ENCODE data around the gene BCR. TPM values are rescaled to one million over a fixed set of nuclear protein-coding genes. Genes with fewer than 3 reads are reported as not detected.

BCR gene
- total and polyA plus RNA-seq, 2 experiments from 2014 or later = 38.8 to 42.2 TPM

DNA sequence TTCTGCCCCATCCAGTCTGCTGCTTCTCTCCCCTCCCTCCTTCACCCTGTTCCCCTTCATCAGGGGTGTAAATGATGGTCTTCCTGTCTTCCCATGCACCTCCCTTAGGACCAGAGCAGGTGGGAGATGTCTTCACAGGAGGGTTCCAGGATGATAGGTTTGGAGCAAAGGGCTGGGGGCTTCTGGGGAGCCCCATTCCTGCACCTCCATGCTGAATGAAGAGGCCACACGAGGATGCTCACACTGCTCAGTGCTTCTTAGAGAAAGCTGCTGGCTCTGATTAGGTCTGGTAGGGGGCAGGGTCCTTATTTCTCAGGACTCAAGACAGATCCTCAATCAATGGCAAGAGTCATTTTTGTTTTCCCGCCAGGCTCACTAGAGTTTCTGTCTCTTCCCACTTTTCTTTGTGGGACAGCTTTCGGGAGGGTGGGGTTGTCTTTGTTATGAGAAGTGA is 41.1 kb downstream of the BCR start:
- TF ChIP-seq, protein P1, sequence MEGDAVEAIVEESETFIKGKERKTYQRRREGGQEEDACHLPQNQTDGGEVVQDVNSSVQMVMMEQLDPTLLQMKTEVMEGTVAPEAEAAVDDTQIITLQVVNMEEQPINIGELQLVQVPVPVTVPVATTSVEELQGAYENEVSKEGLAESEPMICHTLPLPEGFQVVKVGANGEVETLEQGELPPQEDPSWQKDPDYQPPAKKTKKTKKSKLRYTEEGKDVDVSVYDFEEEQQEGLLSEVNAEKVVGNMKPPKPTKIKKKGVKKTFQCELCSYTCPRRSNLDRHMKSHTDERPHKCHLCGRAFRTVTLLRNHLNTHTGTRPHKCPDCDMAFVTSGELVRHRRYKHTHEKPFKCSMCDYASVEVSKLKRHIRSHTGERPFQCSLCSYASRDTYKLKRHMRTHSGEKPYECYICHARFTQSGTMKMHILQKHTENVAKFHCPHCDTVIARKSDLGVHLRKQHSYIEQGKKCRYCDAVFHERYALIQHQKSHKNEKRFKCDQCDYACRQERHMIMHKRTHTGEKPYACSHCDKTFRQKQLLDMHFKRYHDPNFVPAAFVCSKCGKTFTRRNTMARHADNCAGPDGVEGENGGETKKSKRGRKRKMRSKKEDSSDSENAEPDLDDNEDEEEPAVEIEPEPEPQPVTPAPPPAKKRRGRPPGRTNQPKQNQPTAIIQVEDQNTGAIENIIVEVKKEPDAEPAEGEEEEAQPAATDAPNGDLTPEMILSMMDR (IDR thresholded peaks at IDR 0.05; ENCODE audit: poor library complexity) = no peak
- no peak for TF ChIP-seq EZH2phosphoT487 (IDR thresholded peaks at IDR 0.05; ENCODE audit: low read depth, severe bottlenecking, unreplicated experiment)
- no peak for TF ChIP-seq EZH2 (IDR thresholded peaks at IDR 0.05; ENCODE audit: borderline replicate concordance)
- peaks cover 93% of the 10 kb centered on the region for H3K79me2 ChIP-seq

DNA sequence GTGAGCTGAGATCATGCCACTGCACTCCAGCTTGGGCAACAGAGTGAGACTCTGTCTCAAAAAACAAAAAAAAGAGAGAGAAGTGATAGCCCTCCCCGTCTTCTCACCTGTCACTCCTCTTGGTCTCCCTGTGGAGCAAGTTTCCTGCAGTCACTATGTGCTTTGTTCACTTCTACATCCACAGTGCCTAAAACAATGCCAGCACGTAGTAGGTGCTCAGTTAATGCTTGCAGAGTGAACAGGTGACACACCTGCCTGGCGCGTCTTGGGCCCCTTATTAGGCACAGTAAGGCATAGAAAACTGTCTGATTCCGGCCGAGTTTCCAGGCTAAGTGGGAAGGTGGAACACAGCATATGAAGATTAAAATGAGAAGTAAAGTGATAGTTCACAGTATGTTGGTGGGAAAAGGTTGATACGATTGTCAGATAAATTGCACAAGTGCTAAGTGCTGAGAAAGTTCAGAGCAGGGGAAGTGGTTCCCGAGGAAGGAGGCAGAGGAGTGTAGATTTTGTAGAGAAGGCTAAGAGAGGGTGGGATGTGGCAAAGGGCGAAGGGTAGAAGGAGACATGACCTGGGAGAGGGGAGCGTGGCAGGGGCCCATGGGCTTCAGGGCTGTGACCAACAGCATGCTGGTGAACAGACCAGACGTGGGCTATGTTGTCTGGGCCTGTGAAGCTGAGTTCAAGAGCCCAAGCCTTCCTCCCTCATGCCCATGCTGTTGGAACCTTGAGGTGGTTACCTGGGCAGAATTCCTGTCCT is 41.9 kb downstream of the BCR start:
- no peak overlapping the region for H3K4me3 ChIP-seq
- H3K36me3 ChIP-seq (replicated peaks; ENCODE audit: insufficient read depth, low read depth) = no peaks in the 10 kb centered on the region
- H3K4me2 ChIP-seq = no peak overlapping the region
- DNase-seq (ENCODE audit: low spot score) = no peak
- H4K20me1 ChIP-seq (ENCODE audit: insufficient read depth, poor library complexity, severe bottlenecking) = peaks cover 82% of the 10 kb centered on the region
- no peak for TF ChIP-seq EZH2phosphoT487 (IDR thresholded peaks at IDR 0.05; ENCODE audit: low read depth, severe bottlenecking, unreplicated experiment)
- TF ChIP-seq, protein P1 (IDR thresholded peaks at IDR 0.05; ENCODE audit: poor library complexity) = no peak
- no peak for TF ChIP-seq EZH2 (IDR thresholded peaks at IDR 0.05; ENCODE audit: borderline replicate concordance)
- H3K9me3 ChIP-seq (ENCODE audit: low read depth) = no peaks in the 10 kb centered on the region
- peaks cover 93% of the 10 kb centered on the region for H3K79me2 ChIP-seq
- H3K27me3 ChIP-seq = no peaks in the 10 kb centered on the region
- WGBS (ENCODE audit: low lambda C conversion rate, missing lambda C conversion rate) = 98% methylated on average over 11 of the region's 11 CpGs
- H2AFZ ChIP-seq = no peak overlapping the region
- peaks cover 57% of the 10 kb centered on the region for H3K4me1 ChIP-seq (ENCODE audit: insufficient read depth)
- H3K27ac ChIP-seq = no peak overlapping the region
- no peaks in the 10 kb centered on the region for H3K9me2 ChIP-seq (replicated peaks; ENCODE audit: insufficient read depth)

More for the DNA sequence above, 41.1 kb downstream of the BCR start:
- peaks cover 56% of the 10 kb centered on the region for H3K4me1 ChIP-seq (ENCODE audit: insufficient read depth)
- 95% methylated on average over 3 of the region's 3 CpGs for WGBS (ENCODE audit: low lambda C conversion rate, missing lambda C conversion rate)
- H2AFZ ChIP-seq = no peak overlapping the region
- H3K36me3 ChIP-seq (replicated peaks; ENCODE audit: insufficient read depth, low read depth) = no peaks in the 10 kb centered on the region
- H3K4me2 ChIP-seq = no peak overlapping the region
- H3K4me3 ChIP-seq = no peak overlapping the region
- no peak overlapping the region for H3K27ac ChIP-seq
- H4K20me1 ChIP-seq (ENCODE audit: insufficient read depth, poor library complexity, severe bottlenecking) = peaks cover 82% of the 10 kb centered on the region
- DNase-seq (ENCODE audit: low spot score) = no peak
- no peaks in the 10 kb centered on the region for H3K9me3 ChIP-seq (ENCODE audit: low read depth)
- no peaks in the 10 kb centered on the region for H3K9me2 ChIP-seq (replicated peaks; ENCODE audit: insufficient read depth)
- no peaks in the 10 kb centered on the region for H3K27me3 ChIP-seq

- Histone ChIP-seq H3K4me2 (no peak overlapping the region), H3K36me3 (replicated peaks; ENCODE audit: insufficient read depth, low read depth) (no peaks in the 10 kb centered on the region), H3K4me1 (ENCODE audit: insufficient read depth) (peaks cover 50% of the 10 kb centered on the region), H3K79me2 (peaks cover 93% of the 10 kb centered on the region), H3K27ac (no peak overlapping the region), H3K9me3 (ENCODE audit: low read depth) (no peaks in the 10 kb centered on the region), H3K4me3 (no peak overlapping the region), H3K27me3 (no peaks in the 10 kb centered on the region), H4K20me1 (ENCODE audit: insufficient read depth, poor library complexity, severe bottlenecking) (peaks cover 76% of the 10 kb centered on the region), H2AFZ (no peak overlapping the region), H3K9me2 (replicated peaks; ENCODE audit: insufficient read depth) (no peaks in the 10 kb centered on the region)
- DNase-seq (ENCODE audit: low spot score) = no peak
- 86% methylated on average over 4 of the region's 4 CpGs for WGBS (ENCODE audit: low lambda C conversion rate, missing lambda C conversion rate)
- TF ChIP-seq EZH2 (IDR thresholded peaks at IDR 0.05; ENCODE audit: borderline replicate concordance) = no peak
- TF ChIP-seq EZH2phosphoT487 (IDR thresholded peaks at IDR 0.05; ENCODE audit: low read depth, severe bottlenecking, unreplicated experiment) = no peak
- TF ChIP-seq, protein P1 (IDR thresholded peaks at IDR 0.05; ENCODE audit: poor library complexity) = no peak
Measured at GRCh38 chr22:23222793-23223568, 42.7 kb downstream of the BCR start.

All from hepatocyte (in vitro differentiated cells).